ENCODE measurements around the gene EXOC1. TPM values are rescaled to one million over a fixed set of nuclear protein-coding genes. Genes with fewer than 3 reads are reported as not detected.

Gene EXOC1
- total RNA-seq, 1 experiment from 2014 or later, result 24.1 TPM

- ChIA-PET CTCF (no interaction called here), POLR2A (interaction anchor here (0.5 kb wide), 1 partner anchor 502 kb away, joined by 3 read pairs; no protein-coding TSS in a partner anchor)
- no peak for ATAC-seq
- Histone ChIP-seq H3K9me3 (ENCODE audit: control insufficient read depth, insufficient read depth, low read depth, low read length) (no peaks in the 10 kb centered on the region), H3K36me3 (ENCODE audit: control insufficient read depth, insufficient read depth, low read length) (no peaks in the 10 kb centered on the region), H3K27me3 (ENCODE audit: control insufficient read depth, insufficient read depth, low read length) (no peaks in the 10 kb centered on the region), H3K4me3 (ENCODE audit: low read depth in 2 of 2, low read length in 2 of 2) (no peak overlapping the region), H3K4me1 (ENCODE audit: control insufficient read depth, insufficient read depth, low read length) (no peaks in the 10 kb centered on the region), H3K27ac (ENCODE audit: low read length) (no peak overlapping the region)
- TF ChIP-seq SIN3A (IDR thresholded peaks at IDR 0.05; ENCODE audit: borderline replicate concordance, insufficient read depth, low read depth, low read length) (no peak), POLR2AphosphoS5 (IDR thresholded peaks at IDR 0.05; ENCODE audit: low read depth, low read length) (no peak), REST (IDR thresholded peaks at IDR 0.05; ENCODE audit: insufficient read depth in 1 of 2, low read depth in 2 of 2, low read length in 1 of 2) (no peak), TCF7L2 (IDR thresholded peaks at IDR 0.05; ENCODE audit: low read depth, low read length) (no peak), CTCF (IDR thresholded peaks at IDR 0.05) (no peak)
- no peak for DNase-seq (ENCODE audit: low read depth, low spot score)
- intact Hi-C loops (cut with micrococcal nuclease; ENCODE audit: unreplicated experiment) (no loop called here), in situ Hi-C loops (cut with HindIII; ENCODE audit: low pct_unique_long_range_greater_than_20kb, low sequenced_read_pairs) (no loop called here)
- BruUV-seq (replicated peaks), result no TSS peak
Measured at GRCh38 chr4:55830716-55831115, 22.7 kb upstream of the EXOC1 start.

GRCh38 chr4:55834086-55834795 is 19.2 kb upstream of the EXOC1 start:
- no peak for DNase-seq (ENCODE audit: low read depth, low spot score)
- in situ Hi-C loops (cut with HindIII; ENCODE audit: low pct_unique_long_range_greater_than_20kb, low sequenced_read_pairs), result no loop called here
- ATAC-seq, result no peak
- TF ChIP-seq TCF7L2 (IDR thresholded peaks at IDR 0.05; ENCODE audit: low read depth, low read length) (no peak), REST (IDR thresholded peaks at IDR 0.05; ENCODE audit: insufficient read depth in 1 of 2, low read depth in 2 of 2, low read length in 1 of 2) (no peak), CTCF (IDR thresholded peaks at IDR 0.05) (no peak), SIN3A (IDR thresholded peaks at IDR 0.05; ENCODE audit: borderline replicate concordance, insufficient read depth, low read depth, low read length) (no peak), POLR2AphosphoS5 (IDR thresholded peaks at IDR 0.05; ENCODE audit: low read depth, low read length) (no peak)
- Histone ChIP-seq H3K27me3 (ENCODE audit: control insufficient read depth, insufficient read depth, low read length) (no peaks in the 10 kb centered on the region), H3K4me1 (ENCODE audit: control insufficient read depth, insufficient read depth, low read length) (no peaks in the 10 kb centered on the region), H3K4me3 (ENCODE audit: low read depth in 2 of 2, low read length in 2 of 2) (no peak overlapping the region), H3K27ac (ENCODE audit: low read length) (no peak overlapping the region), H3K9me3 (ENCODE audit: control insufficient read depth, insufficient read depth, low read depth, low read length) (no peaks in the 10 kb centered on the region), H3K36me3 (ENCODE audit: control insufficient read depth, insufficient read depth, low read length) (no peaks in the 10 kb centered on the region)
- ChIA-PET CTCF (no interaction called here), POLR2A (interaction anchor here (0.7 kb wide), 1 partner anchor 522 kb away, joined by 3 read pairs; no protein-coding TSS in a partner anchor)
- BruUV-seq (replicated peaks), result no TSS peak
- intact Hi-C loops (cut with micrococcal nuclease; ENCODE audit: unreplicated experiment), result no loop called here
